Activated naive CD8-positive, alpha-beta T cell (primary cell): Measurements from ENCODE around the gene NUCB2.

Experiments
- H3K27ac Mint-ChIP-seq: one replicate; pipeline ENCODE4 v1.8.0; 2021; ENCODE audit warnings: mixed read lengths
- H3K27me3 Mint-ChIP-seq: one replicate; pipeline ENCODE4 v1.8.0; 2021; ENCODE audit warnings: mixed read lengths
- H3K36me3 Mint-ChIP-seq: one replicate; pipeline ENCODE4 v1.8.0; 2021; ENCODE audit warnings: mixed read lengths
- H3K4me1 Mint-ChIP-seq: one replicate; pipeline ENCODE4 v1.8.0; 2021; ENCODE audit warnings: low read depth, mixed read lengths
- H3K4me3 Mint-ChIP-seq: one replicate; pipeline ENCODE4 v1.8.0; 2021; ENCODE audit warnings: mild to moderate bottlenecking, mixed read lengths
- H3K9me3 Mint-ChIP-seq: one replicate; pipeline ENCODE4 v1.8.0; 2021; ENCODE audit warnings: low read depth, mixed read lengths

The NUCB2 gene

DNA sequence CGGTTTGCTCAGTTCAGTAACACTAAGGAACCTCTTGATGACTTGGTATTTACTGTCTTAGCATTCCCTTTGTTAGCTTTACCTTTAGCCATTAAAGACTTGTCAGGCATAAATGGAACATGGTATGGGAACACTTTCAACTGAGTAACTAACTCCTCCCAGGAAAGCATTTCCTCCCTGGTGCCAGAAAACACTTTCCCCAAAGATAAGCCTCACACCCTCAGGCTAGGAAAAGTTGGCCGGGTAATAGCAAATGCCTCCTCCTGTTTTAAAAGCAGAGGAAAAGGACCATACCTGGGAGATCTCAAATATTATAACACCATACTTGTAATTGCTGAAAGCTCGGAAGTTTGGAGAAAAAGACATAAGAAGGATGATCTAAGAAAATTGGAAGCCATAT, 100.0 kb downstream of the NUCB2 start:
- Mint-ChIP-seq H3K27me3 (no peaks in the 10 kb centered on the region), H3K4me1 (no peaks in the 10 kb centered on the region), H3K36me3 (peaks cover 30% of the 10 kb centered on the region), H3K4me3 (no peak overlapping the region), H3K9me3 (peaks cover 11% of the 10 kb centered on the region), H3K27ac (no peak overlapping the region)

- peaks cover 3% of the 10 kb centered on the region for H3K9me3 Mint-ChIP-seq
- H3K4me1 Mint-ChIP-seq: no peaks in the 10 kb centered on the region
- no peak overlapping the region for H3K4me3 Mint-ChIP-seq
- no peaks in the 10 kb centered on the region for H3K27me3 Mint-ChIP-seq
- peaks cover 15% of the 10 kb centered on the region for H3K36me3 Mint-ChIP-seq
- H3K27ac Mint-ChIP-seq: no peak overlapping the region
Observed at GRCh38 chr11:17378655-17379054, 102.1 kb downstream of the NUCB2 start.

- peaks cover 9% of the 10 kb centered on the region for H3K36me3 Mint-ChIP-seq
Observed at GRCh38 chr11:17379383-17380180, 103.0 kb downstream of the NUCB2 start.

GRCh38 chr11:17381156-17381555, 104.6 kb downstream of the NUCB2 start:
- no peak overlapping the region for H3K27ac Mint-ChIP-seq
- no peaks in the 10 kb centered on the region for H3K27me3 Mint-ChIP-seq
- H3K36me3 Mint-ChIP-seq: peaks cover 4% of the 10 kb centered on the region
- no peaks in the 10 kb centered on the region for H3K4me1 Mint-ChIP-seq
- no peaks in the 10 kb centered on the region for H3K9me3 Mint-ChIP-seq
- no peak overlapping the region for H3K4me3 Mint-ChIP-seq

More at GRCh38 chr11:17379383-17380180, 103.0 kb downstream of the NUCB2 start:
- no peak overlapping the region for H3K27ac Mint-ChIP-seq
- H3K4me3 Mint-ChIP-seq: no peak overlapping the region
- H3K4me1 Mint-ChIP-seq: no peaks in the 10 kb centered on the region
- H3K9me3 Mint-ChIP-seq: no peaks in the 10 kb centered on the region
- H3K27me3 Mint-ChIP-seq: no peaks in the 10 kb centered on the region
